Mucosa of descending colon (tissue), 3 donors: Measurements from ENCODE around the gene GMPPA. TPM values are rescaled to one million over a fixed set of nuclear protein-coding genes. Genes with fewer than 3 reads are reported as not detected.
A peak's percentile ranks its signal among the peaks of the same experiment; 100 is the strongest.

ENCODE experiments used
- ATAC-seq: fragments of 200-7000 bp; cut with Tn5 transposase; one replicate; pipeline ENCODE4 v1.9.1; 2020; ENCODE audit warnings: mild to moderate bottlenecking, moderate library complexity
- DNase-seq, 3 donors: peaks; one replicate each; pipeline ENCODE4 v3.0.0-alpha.2; 2020
- H3K36me3 ChIP-seq: fragments of 200-600 bp; one replicate; pipeline ENCODE4 v1.8.0; 2021; ENCODE audit warnings: low read depth, mild to moderate bottlenecking
- H3K4me1 ChIP-seq: fragments of 200-600 bp; one replicate; pipeline ENCODE4 v1.8.0; 2021; ENCODE audit warnings: low read depth, mild to moderate bottlenecking
- H3K4me3 ChIP-seq: fragments of 200-600 bp; one replicate; pipeline ENCODE4 v1.8.0; 2021; ENCODE audit warnings: mild to moderate bottlenecking
- H3K9me3 ChIP-seq: fragments of 200-600 bp; one replicate; pipeline ENCODE4 v1.8.0; 2021; ENCODE audit warnings: mild to moderate bottlenecking
- intact Hi-C, 2 donors: fragments of 100-400 bp; cut with DNase I in 1 of 2; cut with micrococcal nuclease in 1 of 2; formaldehyde crosslinking; loops; one replicate each; pipeline versions ENCODE4 v1.11.0 to v1.11.1; 2022; cut with DNase I, micrococcal nuclease
- total RNA-seq, 3 donors: library from RNA; stranded (reverse); fragmentation: NEBNext Ultra II Directional in 2 of 3; extraction: Animal tissue kit (Norgen Biotek cat#: 25700) in 2 of 3; gene quantifications; one replicate each; pipeline versions ENCODE4 v1.2.1 to v1.2.4, GENCODE V29; 2021 to 2023
- TF ChIP-seq, protein P1 (sequence below): fragments of 200-600 bp; IDR thresholded peaks from one replicate; pipeline ENCODE4 v1.8.0; 2022; ENCODE audit warnings: antibody characterized with exemption, mild to moderate bottlenecking
- donor health status: DM: no; HTN: no; CAD: no; lungs with moderate emphysema.
- donor health status: DM: no; HTN: no; CAD: no.
- donor health status: DM: no; HTN: yes; CAD: no.

The GMPPA gene
- total RNA-seq, 3 donors from 2014 or later: 33.6 to 52.6 (median 43.6) TPM

DNA sequence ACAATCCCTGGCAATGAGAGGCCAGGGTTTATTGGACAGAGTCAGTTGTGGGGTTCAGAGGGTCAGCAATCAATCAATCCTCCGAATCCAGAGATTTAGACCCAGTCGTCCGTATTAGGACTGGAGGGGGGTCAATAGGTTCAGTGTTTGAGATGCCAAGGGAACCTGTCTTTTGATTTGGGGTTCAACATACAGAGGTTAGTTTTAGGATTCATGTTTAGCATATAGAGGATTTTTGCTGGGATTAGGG lies 292 bp downstream of the GMPPA start:
- Histone ChIP-seq H3K4me3 (peak overlapping the region; percentile 37), H3K9me3 (no peaks in the 10 kb centered on the region), H3K4me1 (peaks cover 25% of the 10 kb centered on the region), H3K36me3 (no peaks in the 10 kb centered on the region)
- intact Hi-C loops: no loop called here
- TF ChIP-seq, protein P1, sequence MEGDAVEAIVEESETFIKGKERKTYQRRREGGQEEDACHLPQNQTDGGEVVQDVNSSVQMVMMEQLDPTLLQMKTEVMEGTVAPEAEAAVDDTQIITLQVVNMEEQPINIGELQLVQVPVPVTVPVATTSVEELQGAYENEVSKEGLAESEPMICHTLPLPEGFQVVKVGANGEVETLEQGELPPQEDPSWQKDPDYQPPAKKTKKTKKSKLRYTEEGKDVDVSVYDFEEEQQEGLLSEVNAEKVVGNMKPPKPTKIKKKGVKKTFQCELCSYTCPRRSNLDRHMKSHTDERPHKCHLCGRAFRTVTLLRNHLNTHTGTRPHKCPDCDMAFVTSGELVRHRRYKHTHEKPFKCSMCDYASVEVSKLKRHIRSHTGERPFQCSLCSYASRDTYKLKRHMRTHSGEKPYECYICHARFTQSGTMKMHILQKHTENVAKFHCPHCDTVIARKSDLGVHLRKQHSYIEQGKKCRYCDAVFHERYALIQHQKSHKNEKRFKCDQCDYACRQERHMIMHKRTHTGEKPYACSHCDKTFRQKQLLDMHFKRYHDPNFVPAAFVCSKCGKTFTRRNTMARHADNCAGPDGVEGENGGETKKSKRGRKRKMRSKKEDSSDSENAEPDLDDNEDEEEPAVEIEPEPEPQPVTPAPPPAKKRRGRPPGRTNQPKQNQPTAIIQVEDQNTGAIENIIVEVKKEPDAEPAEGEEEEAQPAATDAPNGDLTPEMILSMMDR: no peak
- ATAC-seq: no peak
- DNase-seq: no peak

DNA sequence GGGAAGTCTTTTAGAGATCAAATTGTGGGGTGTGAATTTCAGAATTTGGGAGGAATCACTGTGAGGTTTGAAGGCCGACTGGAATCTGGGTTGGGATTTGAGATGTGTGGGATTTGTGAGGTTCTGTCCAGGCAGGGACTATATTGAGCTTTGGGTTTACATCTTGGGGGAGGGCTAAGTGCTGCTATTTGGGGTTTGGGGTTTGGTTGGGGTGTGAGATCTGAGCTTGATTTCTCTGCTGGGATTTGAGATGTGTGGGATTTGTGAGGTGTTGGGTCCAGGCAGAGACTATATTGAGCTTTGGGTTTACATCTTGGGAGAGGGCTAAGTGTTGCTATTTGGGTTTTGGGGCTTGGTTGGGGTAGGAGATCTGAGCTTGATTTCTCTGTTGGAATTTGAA lies 864 bp downstream of the GMPPA start:
- Histone ChIP-seq H3K36me3 (no peaks in the 10 kb centered on the region), H3K4me3 (no peak overlapping the region), H3K9me3 (no peaks in the 10 kb centered on the region), H3K4me1 (peaks cover 25% of the 10 kb centered on the region)
- TF ChIP-seq, protein P1: no peak
- intact Hi-C loops: no loop called here
- DNase-seq: no peak
- no peak for ATAC-seq

DNA sequence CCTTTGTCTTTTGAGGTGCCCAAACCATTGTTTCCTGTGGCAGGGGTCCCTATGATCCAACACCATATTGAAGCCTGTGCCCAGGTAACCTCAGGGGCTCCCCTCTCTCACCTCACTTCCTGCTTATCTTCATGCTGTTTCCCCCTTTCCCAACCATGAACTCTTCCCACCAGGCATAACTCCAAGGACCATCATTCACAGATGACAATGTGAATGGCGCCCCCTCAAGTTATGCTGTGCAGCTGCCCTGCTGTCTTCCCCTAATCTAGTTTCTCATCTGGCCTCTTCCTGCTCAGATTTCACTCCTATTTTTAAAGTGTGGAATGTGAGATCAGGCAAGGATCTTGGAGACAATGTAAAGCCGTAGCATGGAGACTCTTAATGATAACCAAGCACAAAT lies 1.4 kb downstream of the GMPPA start:
- Histone ChIP-seq H3K4me1 (peaks cover 25% of the 10 kb centered on the region), H3K4me3 (no peak overlapping the region), H3K9me3 (no peaks in the 10 kb centered on the region), H3K36me3 (no peaks in the 10 kb centered on the region)
- no peak for ATAC-seq
- no peak for DNase-seq
- intact Hi-C loops: no loop called here
- TF ChIP-seq, protein P1: no peak

DNA sequence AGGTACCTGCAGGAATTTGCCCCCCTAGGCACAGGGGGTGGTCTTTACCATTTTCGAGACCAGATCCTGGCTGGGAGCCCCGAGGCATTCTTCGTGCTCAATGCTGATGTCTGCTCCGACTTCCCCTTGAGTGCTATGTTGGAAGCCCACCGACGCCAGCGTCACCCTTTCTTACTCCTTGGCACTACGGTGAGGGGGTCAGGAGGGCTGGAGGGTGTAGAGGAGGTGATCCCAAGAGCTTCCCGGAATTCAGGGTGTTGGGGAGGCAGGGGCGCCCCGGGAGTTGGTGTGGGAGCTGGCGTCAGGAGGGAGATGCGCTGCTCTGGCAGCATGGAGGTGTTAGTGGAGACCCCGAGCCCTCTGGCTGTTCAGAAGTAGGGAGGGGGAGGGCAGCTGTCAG lies 3.2 kb downstream of the GMPPA start:
- ATAC-seq (no peak), DNase-seq (no peak)
- H3K36me3 ChIP-seq: no peaks in the 10 kb centered on the region
- intact Hi-C loops: no loop called here
- TF ChIP-seq, protein P1: no peak
- H3K4me3 ChIP-seq: no peak overlapping the region
- peaks cover 20% of the 10 kb centered on the region for H3K4me1 ChIP-seq
- no peaks in the 10 kb centered on the region for H3K9me3 ChIP-seq

DNA sequence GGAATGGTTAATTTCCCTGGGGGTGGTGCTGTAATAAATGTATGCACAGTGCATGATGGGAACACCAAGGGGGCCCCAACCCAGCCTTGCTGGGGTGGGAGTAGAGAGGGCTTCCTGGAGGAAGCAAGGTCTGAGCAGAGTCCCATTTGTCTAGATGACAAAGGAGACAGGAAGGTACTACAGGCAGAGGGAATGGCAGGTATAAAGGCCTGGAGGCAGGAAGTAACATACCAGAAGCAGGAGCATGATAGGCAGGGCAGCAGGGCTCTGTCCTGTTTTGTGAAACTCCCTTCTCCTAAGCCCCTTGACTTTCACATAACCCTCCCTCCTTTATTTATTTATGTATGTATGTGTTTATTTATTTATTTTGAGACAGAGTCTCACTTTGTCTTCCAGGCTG lies 3.9 kb downstream of the GMPPA start:
- DNase-seq: no peak

DNA sequence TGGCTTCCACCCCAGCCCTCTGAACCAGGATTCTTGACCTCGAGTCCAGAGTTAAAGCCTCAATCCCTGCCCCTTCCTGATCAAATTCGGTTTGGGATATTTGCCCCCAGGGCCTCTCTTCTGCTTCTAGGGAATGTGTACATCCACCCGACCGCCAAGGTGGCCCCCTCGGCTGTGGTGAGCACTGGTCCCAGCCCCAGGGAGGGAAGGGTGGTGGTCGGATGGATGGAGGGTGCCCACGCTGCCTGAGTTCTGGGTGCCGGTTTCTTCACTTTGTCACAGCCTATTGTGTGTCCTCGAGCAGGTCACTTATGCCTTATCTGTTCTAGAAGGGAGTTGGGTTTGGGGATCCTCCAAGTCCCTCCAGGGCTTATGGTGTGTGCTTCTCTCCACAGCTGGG lies 6.9 kb downstream of the GMPPA start:
- intact Hi-C loops: no loop called here
- ATAC-seq: no peak
- Histone ChIP-seq H3K4me1 (peaks cover 12% of the 10 kb centered on the region), H3K4me3 (no peak overlapping the region), H3K9me3 (no peaks in the 10 kb centered on the region), H3K36me3 (no peaks in the 10 kb centered on the region)
- no peak for DNase-seq
- TF ChIP-seq, protein P1: no peak

More for the DNA sequence above, 3.9 kb downstream of the GMPPA start:
- ATAC-seq: no peak
- no peaks in the 10 kb centered on the region for H3K36me3 ChIP-seq
- TF ChIP-seq, protein P1: no peak
- peaks cover 13% of the 10 kb centered on the region for H3K4me1 ChIP-seq
- H3K9me3 ChIP-seq: no peaks in the 10 kb centered on the region
- H3K4me3 ChIP-seq: no peak overlapping the region
- intact Hi-C loops: no loop called here
